Panc1 (cell line): ENCODE data around the gene HCLS1. TPM values are rescaled to one million over a fixed set of nuclear protein-coding genes. Genes with fewer than 3 reads are reported as not detected.

Experiments
- ATAC-seq: fragments of 200-7000 bp; cut with Tn5 transposase; 2 replicates; pipeline ENCODE4 v1.9.1; 2020; ENCODE audit warnings: mild to moderate bottlenecking, moderate library complexity
- BruUV-seq: library from RNA; stranded (reverse); fragments of 400-500 nt; replicated peaks from 2 replicates; lab custom pipeline; 2021; lab: Mats Ljungman, UMichigan
- CTCF ChIA-PET: fragments of 300-600 bp; sonication (Branson Sonifier 250); formaldehyde crosslinking; loops from one replicate; lab custom pipeline; 2022; ENCODE audit warnings: antibody characterized with exemption; lab: Charles Lee
- POLR2A ChIA-PET: fragments of 300-600 bp; sonication (Branson Sonifier 250); formaldehyde crosslinking; loops from one replicate; lab custom pipeline; 2022; ENCODE audit warnings: antibody characterized with exemption; lab: Charles Lee
- DNase-seq: peaks from one replicate; pipeline ENCODE4 v3.0.0-alpha.2; 2010; ENCODE audit warnings: low read depth, low spot score
- H3K27ac ChIP-seq: 2 replicates; pipeline ENCODE4 v1.5.1; 2011; ENCODE audit warnings: mild to moderate bottlenecking, low read length, inconsistent platforms
- H3K27me3 ChIP-seq: fragments of 200-500 bp; sonication (Bioruptor generic); 2 replicates; pipeline ENCODE4 v1.6.0; 2014; ENCODE audit warnings: low read length, inconsistent platforms; ENCODE audit not compliant: control insufficient read depth, insufficient read depth
- H3K36me3 ChIP-seq: fragments of 200-500 bp; sonication (Bioruptor generic); 2 replicates; pipeline ENCODE4 v1.5.1; 2014; ENCODE audit warnings: inconsistent platforms, mild to moderate bottlenecking, low read length, moderate library complexity; ENCODE audit not compliant: control insufficient read depth, insufficient read depth
- H3K4me1 ChIP-seq: 2 replicates; pipeline ENCODE4 v1.5.1; 2011; ENCODE audit warnings: inconsistent platforms, mild to moderate bottlenecking, low read length, moderate library complexity; ENCODE audit not compliant: control insufficient read depth, insufficient read depth
- H3K4me3 ChIP-seq, 2 experiments: 2 replicates each; pipeline ENCODE4 v1.5.1; 2011 to 2012; ENCODE audit warnings: low read depth in 2 of 2, low read length in 2 of 2, mild to moderate bottlenecking in 2 of 2, inconsistent platforms in 1 of 2, moderate library complexity in 1 of 2
- H3K9me3 ChIP-seq: fragments of 200-500 bp; sonication (Bioruptor generic); 2 replicates; pipeline ENCODE4 v1.5.1; 2014; ENCODE audit warnings: low read depth, mild to moderate bottlenecking, inconsistent platforms, low read length, moderate library complexity; ENCODE audit not compliant: control insufficient read depth, insufficient read depth
- CTCF ChIP-seq: fragments of 450-650 bp; IDR thresholded peaks from 2 replicates; pipeline ENCODE4 v1.5.1; 2017; ENCODE audit warnings: mild to moderate bottlenecking
- POLR2AphosphoS5 ChIP-seq: IDR thresholded peaks from 2 replicates; pipeline ENCODE4 v1.6.1; 2012; ENCODE audit warnings: mild to moderate bottlenecking, low read depth, low read length, moderate library complexity
- REST ChIP-seq, 2 experiments: IDR thresholded peaks; 2 replicates each; pipeline ENCODE4 v1.6.1; 2011 to 2012; ENCODE audit warnings: low read depth in 2 of 2, control low read depth in 1 of 2, low read length in 1 of 2, mild to moderate bottlenecking in 1 of 2, moderate library complexity in 1 of 2; ENCODE audit not compliant: insufficient read depth in 1 of 2
- SIN3A ChIP-seq: IDR thresholded peaks from 2 replicates; pipeline ENCODE4 v1.6.1; 2012; ENCODE audit warnings: low read depth, mild to moderate bottlenecking, low read length, moderate library complexity, borderline replicate concordance; ENCODE audit not compliant: insufficient read depth
- TCF7L2 ChIP-seq: IDR thresholded peaks from 2 replicates; pipeline ENCODE4 v1.6.1; 2011; ENCODE audit warnings: mild to moderate bottlenecking, low read depth, low read length, inconsistent platforms
- in situ Hi-C: cut with HindIII; loops from 2 replicates; pipeline ENCODE4 v1.10.0; 2016; ENCODE audit warnings: low sequenced_read_pairs, low pct_unique_long_range_greater_than_20kb
- intact Hi-C: fragments of 100-400 bp; cut with micrococcal nuclease; formaldehyde crosslinking; loops from one replicate; pipeline ENCODE4 v1.10.0; 2022; ENCODE audit not compliant: unreplicated experiment
- total RNA-seq: library from RNA; stranded (reverse); gene quantifications from one replicate; pipeline ENCODE4 v1.2.1, GENCODE V29; 2021; ENCODE audit not compliant: unreplicated experiment

The HCLS1 gene
- total RNA-seq, 1 experiment from 2014 or later: 0.85 TPM

- CTCF ChIA-PET: no interaction called here
- no peaks in the 10 kb centered on the region for H3K9me3 ChIP-seq
- no peaks in the 10 kb centered on the region for H3K36me3 ChIP-seq
- H3K27me3 ChIP-seq: no peaks in the 10 kb centered on the region; the same call in 1 of the 2 replicates
- DNase-seq (no peak), ATAC-seq (no peak)
- H3K4me1 ChIP-seq: no peaks in the 10 kb centered on the region
- intact Hi-C loops (no loop called here), in situ Hi-C loops (no loop called here)
- H3K27ac ChIP-seq: no peak overlapping the region
- BruUV-seq: no TSS peak
- POLR2A ChIA-PET: no interaction called here
- no peak overlapping the region for H3K4me3 ChIP-seq
- TF ChIP-seq REST (IDR thresholded peaks at IDR 0.05; ENCODE audit: insufficient read depth in 1 of 2, low read depth in 2 of 2, low read length in 1 of 2): no peak
Observed at GRCh38 chr3:121651684-121652083, 9.0 kb downstream of the HCLS1 start.

GRCh38 chr3:121649645-121650044 is 11.1 kb downstream of the HCLS1 start:
- Histone ChIP-seq H3K4me3 (no peak overlapping the region), H3K4me1 (no peaks in the 10 kb centered on the region), H3K27me3 (no peaks in the 10 kb centered on the region; the same call in 1 of the 2 replicates), H3K9me3 (no peaks in the 10 kb centered on the region), H3K27ac (no peak overlapping the region), H3K36me3 (no peaks in the 10 kb centered on the region)
- ChIA-PET CTCF (no interaction called here), POLR2A (no interaction called here)
- ATAC-seq (no peak), DNase-seq (no peak)
- BruUV-seq: no TSS peak
- in situ Hi-C loops: no loop called here
- TF ChIP-seq SIN3A: no peak
- no peak for TF ChIP-seq REST (IDR thresholded peaks at IDR 0.05; ENCODE audit: insufficient read depth in 1 of 2, low read depth in 2 of 2, low read length in 1 of 2)
- TF ChIP-seq TCF7L2: no peak
- TF ChIP-seq POLR2AphosphoS5: no peak
- no peak for TF ChIP-seq CTCF
- intact Hi-C loops: no loop called here
